ENCODE measurements around the gene PNMA8A. TPM values are rescaled to one million over a fixed set of nuclear protein-coding genes. Genes with fewer than 3 reads are reported as not detected.

Gene PNMA8A
- total and polyA plus RNA-seq, 2 experiments from 2014 or later: 17.8 to 21.7 TPM

DNA sequence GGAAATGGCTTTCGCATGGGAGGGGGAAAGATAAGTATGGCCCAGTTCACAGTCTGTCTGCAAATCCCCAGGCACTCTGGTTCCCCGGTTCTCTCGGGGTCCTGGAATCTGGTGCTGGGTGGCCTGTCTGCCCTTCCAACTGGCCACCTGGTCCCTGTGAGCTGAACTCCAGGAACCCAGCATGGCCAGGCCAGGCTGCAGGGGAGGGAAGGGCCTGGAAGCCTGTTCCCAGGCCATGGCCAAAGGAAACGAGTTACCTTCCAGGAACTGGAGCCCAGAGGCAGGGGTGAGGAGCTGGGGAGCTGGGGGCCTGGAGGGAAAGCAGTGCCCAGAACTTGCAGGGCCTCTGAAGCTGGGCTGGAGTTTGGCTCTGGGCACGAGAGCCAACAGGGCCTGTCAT lies 23.5 kb downstream of the PNMA8A start:
- Histone ChIP-seq H3K4me3 (no peak overlapping the region), H3F3A (replicated peaks; ENCODE audit: low read depth) (no peaks in the 10 kb centered on the region), H3K36me3 (ENCODE audit: insufficient read depth) (no peaks in the 10 kb centered on the region), H3K79me2 (replicated peaks; ENCODE audit: insufficient read depth) (no peaks in the 10 kb centered on the region), H4K20me1 (replicated peaks; ENCODE audit: insufficient read depth) (no peaks in the 10 kb centered on the region; the same call in 1 of the 2 replicates), H3K27ac (ENCODE audit: low read depth) (no peak overlapping the region), H2AFZ (no peak overlapping the region), H3K9me2 (ENCODE audit: insufficient read depth) (no peaks in the 10 kb centered on the region), H3K27me3 (ENCODE audit: insufficient read depth) (no peaks in the 10 kb centered on the region), H3K4me2 (no peak overlapping the region), H3K4me1 (ENCODE audit: insufficient read depth) (no peaks in the 10 kb centered on the region)
- ATAC-seq (no peak), DNase-seq (ENCODE audit: low spot score) (no peak)
- H3K4me3 Mint-ChIP-seq: no peak overlapping the region
- H3K36me3 Mint-ChIP-seq (ENCODE audit: low read depth): no peaks in the 10 kb centered on the region
- no peaks in the 10 kb centered on the region for H3K4me1 Mint-ChIP-seq
- TF ChIP-seq CREB1 (CRISPR knock-in tag; IDR thresholded peaks at IDR 0.05; ENCODE audit: low read depth): no peak
- no peak for TF ChIP-seq ZNF114 (CRISPR knock-in tag; IDR thresholded peaks at IDR 0.05)
- no peak for TF ChIP-seq POLR2AphosphoS5 (IDR thresholded peaks at IDR 0.05; ENCODE audit: low read depth)
- TF ChIP-seq EZH2phosphoT487 (IDR thresholded peaks at IDR 0.05; ENCODE audit: unreplicated experiment): no peak
- TF ChIP-seq, protein P1, sequence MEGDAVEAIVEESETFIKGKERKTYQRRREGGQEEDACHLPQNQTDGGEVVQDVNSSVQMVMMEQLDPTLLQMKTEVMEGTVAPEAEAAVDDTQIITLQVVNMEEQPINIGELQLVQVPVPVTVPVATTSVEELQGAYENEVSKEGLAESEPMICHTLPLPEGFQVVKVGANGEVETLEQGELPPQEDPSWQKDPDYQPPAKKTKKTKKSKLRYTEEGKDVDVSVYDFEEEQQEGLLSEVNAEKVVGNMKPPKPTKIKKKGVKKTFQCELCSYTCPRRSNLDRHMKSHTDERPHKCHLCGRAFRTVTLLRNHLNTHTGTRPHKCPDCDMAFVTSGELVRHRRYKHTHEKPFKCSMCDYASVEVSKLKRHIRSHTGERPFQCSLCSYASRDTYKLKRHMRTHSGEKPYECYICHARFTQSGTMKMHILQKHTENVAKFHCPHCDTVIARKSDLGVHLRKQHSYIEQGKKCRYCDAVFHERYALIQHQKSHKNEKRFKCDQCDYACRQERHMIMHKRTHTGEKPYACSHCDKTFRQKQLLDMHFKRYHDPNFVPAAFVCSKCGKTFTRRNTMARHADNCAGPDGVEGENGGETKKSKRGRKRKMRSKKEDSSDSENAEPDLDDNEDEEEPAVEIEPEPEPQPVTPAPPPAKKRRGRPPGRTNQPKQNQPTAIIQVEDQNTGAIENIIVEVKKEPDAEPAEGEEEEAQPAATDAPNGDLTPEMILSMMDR (conservative IDR thresholded peaks at IDR 0.05; ENCODE audit: low read depth in 2 of 2): no peak
- TF ChIP-seq, protein P2, sequence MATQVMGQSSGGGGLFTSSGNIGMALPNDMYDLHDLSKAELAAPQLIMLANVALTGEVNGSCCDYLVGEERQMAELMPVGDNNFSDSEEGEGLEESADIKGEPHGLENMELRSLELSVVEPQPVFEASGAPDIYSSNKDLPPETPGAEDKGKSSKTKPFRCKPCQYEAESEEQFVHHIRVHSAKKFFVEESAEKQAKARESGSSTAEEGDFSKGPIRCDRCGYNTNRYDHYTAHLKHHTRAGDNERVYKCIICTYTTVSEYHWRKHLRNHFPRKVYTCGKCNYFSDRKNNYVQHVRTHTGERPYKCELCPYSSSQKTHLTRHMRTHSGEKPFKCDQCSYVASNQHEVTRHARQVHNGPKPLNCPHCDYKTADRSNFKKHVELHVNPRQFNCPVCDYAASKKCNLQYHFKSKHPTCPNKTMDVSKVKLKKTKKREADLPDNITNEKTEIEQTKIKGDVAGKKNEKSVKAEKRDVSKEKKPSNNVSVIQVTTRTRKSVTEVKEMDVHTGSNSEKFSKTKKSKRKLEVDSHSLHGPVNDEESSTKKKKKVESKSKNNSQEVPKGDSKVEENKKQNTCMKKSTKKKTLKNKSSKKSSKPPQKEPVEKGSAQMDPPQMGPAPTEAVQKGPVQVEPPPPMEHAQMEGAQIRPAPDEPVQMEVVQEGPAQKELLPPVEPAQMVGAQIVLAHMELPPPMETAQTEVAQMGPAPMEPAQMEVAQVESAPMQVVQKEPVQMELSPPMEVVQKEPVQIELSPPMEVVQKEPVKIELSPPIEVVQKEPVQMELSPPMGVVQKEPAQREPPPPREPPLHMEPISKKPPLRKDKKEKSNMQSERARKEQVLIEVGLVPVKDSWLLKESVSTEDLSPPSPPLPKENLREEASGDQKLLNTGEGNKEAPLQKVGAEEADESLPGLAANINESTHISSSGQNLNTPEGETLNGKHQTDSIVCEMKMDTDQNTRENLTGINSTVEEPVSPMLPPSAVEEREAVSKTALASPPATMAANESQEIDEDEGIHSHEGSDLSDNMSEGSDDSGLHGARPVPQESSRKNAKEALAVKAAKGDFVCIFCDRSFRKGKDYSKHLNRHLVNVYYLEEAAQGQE (IDR thresholded peaks at IDR 0.05; ENCODE audit: unreplicated experiment): no peak
- no peak for TF ChIP-seq STAT1 (IDR thresholded peaks at IDR 0.05; ENCODE audit: unreplicated experiment)
- TF ChIP-seq JUNB (IDR thresholded peaks at IDR 0.05; ENCODE audit: unreplicated experiment): no peak
- no peak for TF ChIP-seq ZNF331 (CRISPR knock-in tag; IDR thresholded peaks at IDR 0.05; ENCODE audit: low read depth)
- TF ChIP-seq, protein P3, sequence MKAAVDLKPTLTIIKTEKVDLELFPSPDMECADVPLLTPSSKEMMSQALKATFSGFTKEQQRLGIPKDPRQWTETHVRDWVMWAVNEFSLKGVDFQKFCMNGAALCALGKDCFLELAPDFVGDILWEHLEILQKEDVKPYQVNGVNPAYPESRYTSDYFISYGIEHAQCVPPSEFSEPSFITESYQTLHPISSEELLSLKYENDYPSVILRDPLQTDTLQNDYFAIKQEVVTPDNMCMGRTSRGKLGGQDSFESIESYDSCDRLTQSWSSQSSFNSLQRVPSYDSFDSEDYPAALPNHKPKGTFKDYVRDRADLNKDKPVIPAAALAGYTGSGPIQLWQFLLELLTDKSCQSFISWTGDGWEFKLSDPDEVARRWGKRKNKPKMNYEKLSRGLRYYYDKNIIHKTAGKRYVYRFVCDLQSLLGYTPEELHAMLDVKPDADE (IDR thresholded peaks at IDR 0.05): no peak
- no peak for TF ChIP-seq EZH2 (IDR thresholded peaks at IDR 0.05; ENCODE audit: low read depth, unreplicated experiment)
- TF ChIP-seq, protein P4, sequence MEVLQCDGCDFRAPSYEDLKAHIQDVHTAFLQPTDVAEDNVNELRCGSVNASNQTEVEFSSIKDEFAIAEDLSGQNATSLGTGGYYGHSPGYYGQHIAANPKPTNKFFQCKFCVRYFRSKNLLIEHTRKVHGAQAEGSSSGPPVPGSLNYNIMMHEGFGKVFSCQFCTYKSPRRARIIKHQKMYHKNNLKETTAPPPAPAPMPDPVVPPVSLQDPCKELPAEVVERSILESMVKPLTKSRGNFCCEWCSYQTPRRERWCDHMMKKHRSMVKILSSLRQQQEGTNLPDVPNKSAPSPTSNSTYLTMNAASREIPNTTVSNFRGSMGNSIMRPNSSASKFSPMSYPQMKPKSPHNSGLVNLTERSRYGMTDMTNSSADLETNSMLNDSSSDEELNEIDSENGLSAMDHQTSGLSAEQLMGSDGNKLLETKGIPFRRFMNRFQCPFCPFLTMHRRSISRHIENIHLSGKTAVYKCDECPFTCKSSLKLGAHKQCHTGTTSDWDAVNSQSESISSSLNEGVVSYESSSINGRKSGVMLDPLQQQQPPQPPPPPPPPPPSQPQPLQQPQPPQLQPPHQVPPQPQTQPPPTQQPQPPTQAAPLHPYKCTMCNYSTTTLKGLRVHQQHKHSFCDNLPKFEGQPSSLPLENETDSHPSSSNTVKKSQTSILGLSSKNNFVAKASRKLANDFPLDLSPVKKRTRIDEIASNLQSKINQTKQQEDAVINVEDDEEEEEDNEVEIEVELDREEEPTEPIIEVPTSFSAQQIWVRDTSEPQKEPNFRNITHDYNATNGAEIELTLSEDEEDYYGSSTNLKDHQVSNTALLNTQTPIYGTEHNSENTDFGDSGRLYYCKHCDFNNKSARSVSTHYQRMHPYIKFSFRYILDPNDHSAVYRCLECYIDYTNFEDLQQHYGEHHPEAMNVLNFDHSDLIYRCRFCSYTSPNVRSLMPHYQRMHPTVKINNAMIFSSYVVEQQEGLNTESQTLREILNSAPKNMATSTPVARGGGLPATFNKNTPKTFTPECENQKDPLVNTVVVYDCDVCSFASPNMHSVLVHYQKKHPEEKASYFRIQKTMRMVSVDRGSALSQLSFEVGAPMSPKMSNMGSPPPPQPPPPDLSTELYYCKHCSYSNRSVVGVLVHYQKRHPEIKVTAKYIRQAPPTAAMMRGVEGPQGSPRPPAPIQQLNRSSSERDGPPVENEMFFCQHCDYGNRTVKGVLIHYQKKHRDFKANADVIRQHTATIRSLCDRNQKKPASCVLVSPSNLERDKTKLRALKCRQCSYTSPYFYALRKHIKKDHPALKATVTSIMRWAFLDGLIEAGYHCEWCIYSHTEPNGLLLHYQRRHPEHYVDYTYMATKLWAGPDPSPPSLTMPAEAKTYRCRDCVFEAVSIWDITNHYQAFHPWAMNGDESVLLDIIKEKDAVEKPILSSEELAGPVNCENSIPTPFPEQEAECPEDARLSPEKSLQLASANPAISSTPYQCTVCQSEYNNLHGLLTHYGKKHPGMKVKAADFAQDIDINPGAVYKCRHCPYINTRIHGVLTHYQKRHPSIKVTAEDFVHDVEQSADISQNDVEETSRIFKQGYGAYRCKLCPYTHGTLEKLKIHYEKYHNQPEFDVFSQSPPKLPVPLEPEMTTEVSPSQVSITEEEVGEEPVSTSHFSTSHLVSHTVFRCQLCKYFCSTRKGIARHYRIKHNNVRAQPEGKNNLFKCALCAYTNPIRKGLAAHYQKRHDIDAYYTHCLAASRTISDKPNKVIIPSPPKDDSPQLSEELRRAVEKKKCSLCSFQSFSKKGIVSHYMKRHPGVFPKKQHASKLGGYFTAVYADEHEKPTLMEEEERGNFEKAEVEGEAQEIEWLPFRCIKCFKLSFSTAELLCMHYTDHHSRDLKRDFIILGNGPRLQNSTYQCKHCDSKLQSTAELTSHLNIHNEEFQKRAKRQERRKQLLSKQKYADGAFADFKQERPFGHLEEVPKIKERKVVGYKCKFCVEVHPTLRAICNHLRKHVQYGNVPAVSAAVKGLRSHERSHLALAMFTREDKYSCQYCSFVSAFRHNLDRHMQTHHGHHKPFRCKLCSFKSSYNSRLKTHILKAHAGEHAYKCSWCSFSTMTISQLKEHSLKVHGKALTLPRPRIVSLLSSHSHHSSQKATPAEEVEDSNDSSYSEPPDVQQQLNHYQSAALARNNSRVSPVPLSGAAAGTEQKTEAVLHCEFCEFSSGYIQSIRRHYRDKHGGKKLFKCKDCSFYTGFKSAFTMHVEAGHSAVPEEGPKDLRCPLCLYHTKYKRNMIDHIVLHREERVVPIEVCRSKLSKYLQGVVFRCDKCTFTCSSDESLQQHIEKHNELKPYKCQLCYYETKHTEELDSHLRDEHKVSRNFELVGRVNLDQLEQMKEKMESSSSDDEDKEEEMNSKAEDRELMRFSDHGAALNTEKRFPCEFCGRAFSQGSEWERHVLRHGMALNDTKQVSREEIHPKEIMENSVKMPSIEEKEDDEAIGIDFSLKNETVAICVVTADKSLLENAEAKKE (CRISPR knock-in tag; IDR thresholded peaks at IDR 0.05): no peak
- no peak for TF ChIP-seq NANOG (IDR thresholded peaks at IDR 0.05; ENCODE audit: borderline replicate concordance)
- no peaks in the 10 kb centered on the region for H3K27me3 Mint-ChIP-seq (ENCODE audit: insufficient read depth, low read depth, poor library complexity)
- peaks cover 7% of the 10 kb centered on the region; the same call in 2 of the 3 replicates for H3K9me3 Mint-ChIP-seq
- H3K27ac Mint-ChIP-seq: no peak overlapping the region
